Measurements from ENCODE around the gene MS4A14.

MS4A14 gene

GRCh38 chr11:60371854-60372253 is 24.4 kb upstream of the MS4A14 start:
- Mint-ChIP-seq H3K27ac (no peak overlapping the region), H3K4me3 (no peak overlapping the region), H3K36me3 (ENCODE audit: low read depth) (no peaks in the 10 kb centered on the region), H3K9me3 (no peaks in the 10 kb centered on the region), H3K27me3 (peaks cover 20% of the 10 kb centered on the region), H3K4me1 (ENCODE audit: low read depth) (peaks cover 17% of the 10 kb centered on the region)

GRCh38 chr11:60372767-60373166 is 23.5 kb upstream of the MS4A14 start:
- H3K4me3 Mint-ChIP-seq, result no peak overlapping the region
- H3K27me3 Mint-ChIP-seq, result peaks cover 20% of the 10 kb centered on the region
- H3K9me3 Mint-ChIP-seq, result no peaks in the 10 kb centered on the region
- no peak overlapping the region for H3K27ac Mint-ChIP-seq
- H3K36me3 Mint-ChIP-seq (ENCODE audit: low read depth), result no peaks in the 10 kb centered on the region
- peaks cover 10% of the 10 kb centered on the region for H3K4me1 Mint-ChIP-seq (ENCODE audit: low read depth)

- peaks cover 16% of the 10 kb centered on the region for H3K4me1 Mint-ChIP-seq (ENCODE audit: low read depth)
- H3K9me3 Mint-ChIP-seq, result no peaks in the 10 kb centered on the region
- peaks cover 6% of the 10 kb centered on the region for H3K27me3 Mint-ChIP-seq
- no peak overlapping the region for H3K27ac Mint-ChIP-seq
- no peaks in the 10 kb centered on the region for H3K36me3 Mint-ChIP-seq (ENCODE audit: low read depth)
- H3K4me3 Mint-ChIP-seq, result no peak overlapping the region
Observed at GRCh38 chr11:60375316-60375715, 20.9 kb upstream of the MS4A14 start.

DNA sequence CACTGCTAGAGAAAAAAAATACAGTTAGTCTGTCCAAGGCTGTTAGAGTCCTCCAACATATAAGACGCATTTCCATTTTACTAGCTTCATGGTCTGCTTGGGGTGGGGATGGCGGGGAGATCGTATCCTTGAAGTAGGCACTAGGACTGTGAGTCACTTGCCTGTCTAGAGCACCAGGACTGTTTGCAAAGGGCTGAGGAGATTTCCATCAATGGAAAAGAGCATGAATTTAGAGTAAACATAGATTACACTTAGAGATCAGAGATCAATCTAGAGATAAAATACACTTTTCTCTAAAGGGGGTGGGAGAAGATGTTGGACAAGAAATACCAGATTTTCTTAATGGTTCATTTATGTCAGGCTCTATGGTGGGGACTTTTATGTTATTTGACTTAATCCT is 19.7 kb upstream of the MS4A14 start:
- H3K36me3 Mint-ChIP-seq (ENCODE audit: low read depth), result no peaks in the 10 kb centered on the region
- H3K27ac Mint-ChIP-seq, result no peak overlapping the region
- peaks cover 4% of the 10 kb centered on the region for H3K27me3 Mint-ChIP-seq
- H3K4me1 Mint-ChIP-seq (ENCODE audit: low read depth), result peaks cover 16% of the 10 kb centered on the region
- no peak overlapping the region for H3K4me3 Mint-ChIP-seq
- H3K9me3 Mint-ChIP-seq, result no peaks in the 10 kb centered on the region

DNA sequence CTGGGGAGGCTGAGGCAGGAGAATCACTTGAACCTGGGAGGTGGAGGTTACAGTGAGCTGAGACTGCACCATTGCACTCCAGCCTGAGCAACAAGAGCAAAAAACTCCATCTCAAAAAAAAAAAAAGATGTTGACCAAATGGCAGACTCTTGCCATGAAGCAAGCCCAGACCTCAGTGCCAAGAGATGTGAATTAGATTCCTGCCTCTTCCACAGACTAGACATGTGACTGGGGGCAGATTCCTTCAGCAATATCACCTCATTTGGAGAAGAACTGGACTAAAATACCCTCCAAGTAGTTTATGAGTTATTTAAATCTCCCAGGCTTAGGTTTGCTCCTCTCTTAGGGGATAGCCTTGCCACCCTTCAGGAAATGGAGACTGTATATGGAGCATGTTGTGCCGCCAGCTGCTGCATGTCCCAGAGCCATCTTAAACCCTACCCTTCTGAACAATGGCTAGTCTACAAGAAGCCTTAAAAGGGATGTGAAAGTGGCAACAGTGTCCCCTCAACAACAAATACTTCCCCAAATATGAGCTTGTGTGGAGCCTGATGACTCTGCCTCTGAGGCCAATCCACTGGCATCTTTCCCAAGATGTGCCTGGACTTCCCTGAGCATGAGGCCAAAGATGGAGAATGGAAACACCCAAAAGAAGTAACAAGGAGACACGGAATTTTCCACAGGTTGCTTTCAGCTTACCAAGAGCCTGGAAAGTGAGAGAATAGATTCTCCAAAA is 18.7 kb upstream of the MS4A14 start:
- peaks cover 4% of the 10 kb centered on the region for H3K27me3 Mint-ChIP-seq
- peak overlapping the region; percentile 8 for H3K4me3 Mint-ChIP-seq
- H3K9me3 Mint-ChIP-seq, result no peaks in the 10 kb centered on the region
- H3K36me3 Mint-ChIP-seq (ENCODE audit: low read depth), result no peaks in the 10 kb centered on the region
- peak overlapping the region; percentile 45 for H3K27ac Mint-ChIP-seq
- peaks cover 16% of the 10 kb centered on the region for H3K4me1 Mint-ChIP-seq (ENCODE audit: low read depth)

DNA sequence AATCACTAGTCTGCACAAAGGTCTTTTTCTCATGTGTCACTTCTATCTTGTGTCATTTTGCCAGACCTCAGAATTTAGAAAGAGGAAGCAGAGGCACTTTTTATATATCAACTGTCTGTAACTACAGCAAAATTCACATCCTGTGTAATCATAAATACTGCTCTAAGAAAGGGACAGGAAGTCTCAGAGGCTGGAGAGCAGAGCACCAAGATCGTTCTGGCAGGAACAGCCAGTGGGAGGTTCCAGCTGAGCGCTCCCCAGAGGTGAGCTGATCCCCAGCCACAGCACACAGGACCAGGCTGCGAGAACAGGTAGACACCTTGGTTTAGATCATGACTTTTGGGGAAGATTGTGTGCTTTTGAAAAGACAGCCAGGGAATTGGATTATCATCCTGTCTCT is 17.9 kb upstream of the MS4A14 start, which contains the start of gene MS4A7:
Gene MS4A7, plus strand, starts transcription at position 179 of the 400 bp plus-strand sequence. CDS start 4,610 bp downstream, outside the sequence.
- H3K4me1 Mint-ChIP-seq (ENCODE audit: low read depth), result peaks cover 16% of the 10 kb centered on the region
- no peaks in the 10 kb centered on the region for H3K9me3 Mint-ChIP-seq
- no peaks in the 10 kb centered on the region for H3K36me3 Mint-ChIP-seq (ENCODE audit: low read depth)
- peak within 1 kb of the TSS; percentile 45 for H3K27ac Mint-ChIP-seq
- peaks cover 4% of the 10 kb centered on the region for H3K27me3 Mint-ChIP-seq
- H3K4me3 Mint-ChIP-seq, result peak within 1 kb of the TSS; percentile 39

DNA sequence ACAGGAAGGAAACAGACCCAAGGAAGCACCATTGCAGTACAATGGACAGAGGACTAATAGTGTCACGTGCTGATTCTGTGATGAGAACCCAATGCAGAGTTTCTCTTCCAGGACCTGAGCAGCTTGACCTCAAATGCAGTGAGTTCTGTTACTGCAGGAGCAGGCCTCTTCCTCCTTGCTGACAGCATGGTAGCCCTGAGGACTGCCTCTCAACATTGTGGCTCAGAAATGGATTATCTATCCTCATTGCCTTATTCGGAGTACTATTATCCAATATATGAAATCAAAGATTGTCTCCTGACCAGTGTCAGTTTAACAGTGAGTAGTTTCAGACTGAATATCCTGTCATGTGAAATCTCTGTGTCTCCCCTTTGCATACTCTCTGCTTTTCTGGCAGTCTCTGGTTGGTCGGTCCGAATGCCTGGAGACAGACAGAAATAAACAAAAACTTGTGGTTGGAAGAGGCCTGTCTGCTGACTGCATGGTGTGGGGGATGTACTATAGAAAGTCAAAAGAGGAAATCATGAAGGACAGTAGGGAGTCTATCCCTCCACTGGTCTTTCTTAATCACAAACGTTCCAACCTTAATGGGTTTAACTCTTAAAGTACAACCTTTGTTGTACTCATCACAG is 6.9 kb upstream of the MS4A14 start:
- Mint-ChIP-seq H3K27me3 (no peaks in the 10 kb centered on the region), H3K27ac (peak overlapping the region; percentile 9), H3K4me3 (no peak overlapping the region), H3K9me3 (no peaks in the 10 kb centered on the region), H3K36me3 (ENCODE audit: low read depth) (no peaks in the 10 kb centered on the region), H3K4me1 (ENCODE audit: low read depth) (peaks cover 11% of the 10 kb centered on the region)

DNA sequence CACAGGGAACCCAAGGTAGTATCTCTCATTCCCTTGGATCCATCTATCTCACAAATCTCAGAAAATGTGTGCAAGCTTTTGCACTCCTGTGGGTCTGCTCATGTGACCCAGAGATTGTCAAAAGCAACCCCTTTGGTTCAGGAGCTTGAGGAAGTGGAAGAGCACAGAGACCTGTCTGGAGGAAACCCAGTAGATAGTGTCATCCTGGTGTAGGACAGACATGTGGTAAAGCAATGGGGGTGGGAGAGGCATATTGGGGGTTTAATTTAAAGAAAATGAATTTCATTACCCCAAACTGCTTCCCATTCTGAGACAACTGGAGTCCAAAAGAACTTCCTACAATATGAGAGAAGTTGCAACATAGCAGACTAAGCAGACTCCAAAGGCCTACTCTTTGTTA is 5.8 kb upstream of the MS4A14 start:
- H3K9me3 Mint-ChIP-seq, result no peaks in the 10 kb centered on the region
- H3K4me3 Mint-ChIP-seq, result no peak overlapping the region
- peaks cover 11% of the 10 kb centered on the region for H3K4me1 Mint-ChIP-seq (ENCODE audit: low read depth)
- no peaks in the 10 kb centered on the region for H3K27me3 Mint-ChIP-seq
- no peaks in the 10 kb centered on the region for H3K36me3 Mint-ChIP-seq (ENCODE audit: low read depth)
- H3K27ac Mint-ChIP-seq, result no peak overlapping the region

GRCh38 chr11:60392361-60392760 is 3.9 kb upstream of the MS4A14 start:
- Mint-ChIP-seq H3K27ac (no peak overlapping the region), H3K9me3 (no peaks in the 10 kb centered on the region), H3K27me3 (peaks cover 2% of the 10 kb centered on the region), H3K4me3 (no peak overlapping the region), H3K4me1 (ENCODE audit: low read depth) (peaks cover 25% of the 10 kb centered on the region), H3K36me3 (ENCODE audit: low read depth) (no peaks in the 10 kb centered on the region)

GRCh38 chr11:60393016-60393415 is 3.2 kb upstream of the MS4A14 start:
- H3K4me3 Mint-ChIP-seq, result no peak overlapping the region
- H3K36me3 Mint-ChIP-seq (ENCODE audit: low read depth), result no peaks in the 10 kb centered on the region
- H3K4me1 Mint-ChIP-seq (ENCODE audit: low read depth), result peaks cover 26% of the 10 kb centered on the region
- H3K27ac Mint-ChIP-seq, result no peak overlapping the region
- H3K9me3 Mint-ChIP-seq, result no peaks in the 10 kb centered on the region
- H3K27me3 Mint-ChIP-seq, result peaks cover 4% of the 10 kb centered on the region

DNA sequence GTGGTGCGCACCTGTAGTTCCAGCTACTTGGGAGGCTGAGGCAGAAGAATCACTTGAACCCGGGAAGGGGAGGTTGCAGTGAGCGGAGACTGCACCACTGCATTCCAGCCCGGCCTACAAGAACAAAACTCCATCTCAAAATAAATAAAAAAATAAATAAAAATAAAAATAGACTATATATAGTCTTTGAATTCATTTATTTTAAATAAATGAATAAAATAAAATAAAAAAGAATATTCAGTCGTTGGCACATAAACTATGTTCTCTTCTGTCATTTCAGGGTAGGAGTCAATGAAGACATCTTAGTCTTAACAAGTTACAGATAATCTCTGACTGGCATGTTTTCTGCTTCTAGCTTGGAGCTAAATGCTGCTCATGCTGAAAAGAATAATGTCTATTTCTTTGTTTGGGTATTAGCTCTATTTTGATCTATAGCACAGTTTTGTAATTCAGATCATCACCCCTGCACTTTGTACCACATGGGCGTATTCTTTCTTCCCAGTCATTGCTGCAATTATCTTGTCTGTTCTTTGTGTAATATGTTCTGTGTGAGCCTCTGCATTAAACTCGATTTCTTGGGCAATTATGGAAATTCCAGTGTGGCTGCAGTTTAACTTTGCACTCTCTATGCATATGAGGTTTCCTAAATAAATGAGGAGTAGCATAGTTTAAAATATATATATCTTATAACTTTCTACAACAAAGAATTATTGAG is 1.4 kb upstream of the MS4A14 start:
- Mint-ChIP-seq H3K4me1 (ENCODE audit: low read depth) (peaks cover 18% of the 10 kb centered on the region), H3K9me3 (no peaks in the 10 kb centered on the region), H3K36me3 (ENCODE audit: low read depth) (no peaks in the 10 kb centered on the region), H3K4me3 (no peak overlapping the region), H3K27me3 (peaks cover 4% of the 10 kb centered on the region), H3K27ac (no peak overlapping the region)

DNA sequence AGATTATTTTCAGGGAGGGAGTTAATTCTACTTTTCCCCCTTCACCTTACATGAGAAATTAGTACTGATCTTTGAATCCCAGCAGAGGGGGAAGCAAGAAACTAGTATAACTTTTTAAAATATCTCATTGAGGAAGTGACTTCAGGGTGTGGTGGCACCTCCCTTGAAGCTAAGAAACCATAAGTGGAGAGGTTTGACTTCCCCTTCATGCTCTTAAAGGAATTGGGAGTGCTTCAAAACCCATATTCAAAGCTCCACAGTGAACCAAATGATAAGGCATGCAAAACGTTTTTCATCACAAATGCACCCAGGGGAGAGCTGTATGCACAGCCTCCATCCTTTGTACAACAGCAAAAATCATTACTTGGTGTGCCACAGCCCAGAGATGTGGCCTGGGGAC is 540 bp downstream of the MS4A14 start:
- H3K27me3 Mint-ChIP-seq, result peaks cover 4% of the 10 kb centered on the region
- H3K27ac Mint-ChIP-seq, result peak overlapping the region; percentile 68
- no peak overlapping the region for H3K4me3 Mint-ChIP-seq
- H3K36me3 Mint-ChIP-seq (ENCODE audit: low read depth), result no peaks in the 10 kb centered on the region
- H3K9me3 Mint-ChIP-seq, result no peaks in the 10 kb centered on the region
- peaks cover 14% of the 10 kb centered on the region for H3K4me1 Mint-ChIP-seq (ENCODE audit: low read depth)

DNA sequence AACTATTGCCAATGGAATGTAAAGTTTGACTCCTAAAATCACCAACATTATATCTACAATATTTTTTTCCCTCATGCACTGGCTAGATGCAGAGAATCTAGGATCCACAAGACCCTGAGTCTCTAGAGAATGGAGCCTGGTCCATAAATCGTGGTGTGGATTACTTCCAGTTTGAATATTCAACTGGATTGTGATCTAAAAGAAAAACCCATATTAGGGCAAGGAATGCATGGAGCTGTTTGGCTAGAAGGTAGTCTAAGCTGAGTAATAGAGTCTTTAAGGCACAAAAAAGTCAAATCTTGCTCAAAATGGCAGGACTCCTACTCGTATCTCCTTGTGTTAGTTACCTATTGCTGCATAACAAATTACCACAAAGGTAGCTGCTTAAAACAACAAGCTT is 23.8 kb downstream of the MS4A14 start:
- peaks cover 14% of the 10 kb centered on the region for H3K27me3 Mint-ChIP-seq
- H3K4me3 Mint-ChIP-seq, result no peak overlapping the region
- H3K9me3 Mint-ChIP-seq, result peaks cover 4% of the 10 kb centered on the region
- no peak overlapping the region for H3K27ac Mint-ChIP-seq
- H3K36me3 Mint-ChIP-seq (ENCODE audit: low read depth), result no peaks in the 10 kb centered on the region
- peaks cover 5% of the 10 kb centered on the region for H3K4me1 Mint-ChIP-seq (ENCODE audit: low read depth)

GRCh38 chr11:60422609-60423008 is 26.4 kb downstream of the MS4A14 start:
- H3K4me1 Mint-ChIP-seq (ENCODE audit: low read depth), result peaks cover 5% of the 10 kb centered on the region
- H3K27me3 Mint-ChIP-seq, result peaks cover 4% of the 10 kb centered on the region
- no peak overlapping the region for H3K4me3 Mint-ChIP-seq
- H3K9me3 Mint-ChIP-seq, result peaks cover 4% of the 10 kb centered on the region
- H3K36me3 Mint-ChIP-seq (ENCODE audit: low read depth), result no peaks in the 10 kb centered on the region
- H3K27ac Mint-ChIP-seq, result no peak overlapping the region

GRCh38 chr11:60428517-60428916 is 32.3 kb downstream of the MS4A14 start:
- no peaks in the 10 kb centered on the region for H3K36me3 Mint-ChIP-seq (ENCODE audit: low read depth)
- no peaks in the 10 kb centered on the region for H3K9me3 Mint-ChIP-seq
- no peak overlapping the region for H3K4me3 Mint-ChIP-seq
- H3K27me3 Mint-ChIP-seq, result peaks cover 10% of the 10 kb centered on the region
- no peaks in the 10 kb centered on the region for H3K4me1 Mint-ChIP-seq (ENCODE audit: low read depth)
- no peak overlapping the region for H3K27ac Mint-ChIP-seq
